H9 (cell line): ENCODE results near the gene AP1G2. TPM values are rescaled to one million over a fixed set of nuclear protein-coding genes. Genes with fewer than 3 reads are reported as not detected.

Experiments
- DNase-seq: peaks from one replicate; pipeline ENCODE4 v3.0.0-alpha.2; 2017
- H2AFZ ChIP-seq: one replicate; pipeline ENCODE4 v1.6.1; 2013; ENCODE audit warnings: mild to moderate bottlenecking, low read length, control low read depth, moderate library complexity
- H2AK5ac ChIP-seq: 2 replicates; pipeline ENCODE4 v1.6.1; 2013; ENCODE audit warnings: low read length, control low read depth, mixed read lengths; ENCODE audit not compliant: insufficient read length
- H2BK120ac ChIP-seq: one replicate; pipeline ENCODE4 v1.6.1; 2013; ENCODE audit warnings: low read depth, mild to moderate bottlenecking, low read length, control low read depth, inconsistent platforms; ENCODE audit not compliant: poor library complexity, severe bottlenecking
- H2BK12ac ChIP-seq: 2 replicates; pipeline ENCODE4 v1.6.1; 2013; ENCODE audit warnings: low read length, control low read depth, mixed read lengths, low read depth; ENCODE audit not compliant: insufficient read length
- H2BK15ac ChIP-seq: 2 replicates; pipeline ENCODE4 v1.6.1; 2013; ENCODE audit warnings: low read depth, low read length, control low read depth
- H2BK20ac ChIP-seq: one replicate; pipeline ENCODE4 v1.6.1; 2013; ENCODE audit warnings: low read depth, mild to moderate bottlenecking, low read length, control low read depth, inconsistent platforms; ENCODE audit not compliant: poor library complexity, severe bottlenecking
- H2BK5ac ChIP-seq: 2 replicates; pipeline ENCODE4 v1.6.1; 2013; ENCODE audit warnings: low read length, control low read depth, mixed read lengths; ENCODE audit not compliant: insufficient read length
- H3K14ac ChIP-seq: 2 replicates; pipeline ENCODE4 v1.6.1; 2013; ENCODE audit warnings: low read length, control low read depth; ENCODE audit not compliant: insufficient read depth
- H3K18ac ChIP-seq: 2 replicates; pipeline ENCODE4 v1.6.1; 2013; ENCODE audit warnings: low read depth, mild to moderate bottlenecking, mixed read lengths, low read length, control low read depth; ENCODE audit not compliant: insufficient read length
- H3K23ac ChIP-seq: 2 replicates; pipeline ENCODE4 v1.6.1; 2013; ENCODE audit warnings: low read length, control low read depth, mixed read lengths, low read depth; ENCODE audit not compliant: insufficient read length
- H3K23me2 ChIP-seq: 2 replicates; pipeline ENCODE4 v1.6.1; 2013; ENCODE audit warnings: low read depth, mild to moderate bottlenecking, mixed read lengths, low read length, control low read depth; ENCODE audit not compliant: insufficient read length, poor library complexity, severe bottlenecking
- H3K27ac ChIP-seq: 2 replicates; pipeline ENCODE4 v1.5.1; 2013; ENCODE audit warnings: low read length, control low read depth, mixed read lengths, low read depth; ENCODE audit not compliant: insufficient read length
- H3K27me3 ChIP-seq: 2 replicates; pipeline ENCODE4 v1.6.1; 2013; ENCODE audit warnings: low read length, control low read depth, inconsistent platforms; ENCODE audit not compliant: insufficient read depth
- H3K4ac ChIP-seq: 2 replicates; pipeline ENCODE4 v1.6.1; 2013; ENCODE audit warnings: low read depth, mild to moderate bottlenecking, control low read depth, inconsistent platforms, low read length, moderate library complexity
- H3K4me1 ChIP-seq: 2 replicates; pipeline ENCODE4 v1.6.1; 2013; ENCODE audit warnings: low read length, control low read depth, inconsistent platforms; ENCODE audit not compliant: insufficient read depth
- H3K4me2 ChIP-seq: 2 replicates; pipeline ENCODE4 v1.6.1; 2013; ENCODE audit warnings: low read length, control low read depth, mixed read lengths; ENCODE audit not compliant: insufficient read length, insufficient read depth
- H3K56ac ChIP-seq: 2 replicates; pipeline ENCODE4 v1.6.1; 2013; ENCODE audit warnings: low read depth, mild to moderate bottlenecking, mixed read lengths, low read length, control low read depth; ENCODE audit not compliant: insufficient read length
- H3K79me1 ChIP-seq: 2 replicates; pipeline ENCODE4 v1.6.1; 2013; ENCODE audit warnings: low read depth, mild to moderate bottlenecking, moderate library complexity, low read length, control low read depth, inconsistent platforms; ENCODE audit not compliant: insufficient read depth, poor library complexity, severe bottlenecking
- H3K79me2 ChIP-seq: 2 replicates; pipeline ENCODE4 v1.6.1; 2013; ENCODE audit warnings: low read length, control low read depth, inconsistent platforms; ENCODE audit not compliant: insufficient read depth
- H3K9ac ChIP-seq: 2 replicates; pipeline ENCODE4 v1.6.1; 2013; ENCODE audit warnings: low read length, control low read depth, mixed read lengths; ENCODE audit not compliant: insufficient read length; ENCODE audit errors: extremely low read depth
- H3K9me3 ChIP-seq: one replicate; pipeline ENCODE4 v1.6.1; 2013; ENCODE audit warnings: low read depth, low read length, inconsistent platforms; ENCODE audit not compliant: control insufficient read depth
- H3T11ph ChIP-seq: one replicate; pipeline ENCODE4 v1.6.1; 2013; ENCODE audit warnings: mild to moderate bottlenecking, low read length, control low read depth, inconsistent platforms
- H4K20me1 ChIP-seq: one replicate; pipeline ENCODE4 v1.6.1; 2013; ENCODE audit not compliant: control insufficient read depth, insufficient read length, insufficient read depth
- H4K5ac ChIP-seq: 2 replicates; pipeline ENCODE4 v1.6.1; 2013; ENCODE audit warnings: low read depth, mild to moderate bottlenecking, mixed read lengths, low read length, control low read depth; ENCODE audit not compliant: insufficient read length
- H4K8ac ChIP-seq: replicated peaks from 2 replicates; pipeline ENCODE4 v1.6.1; 2013; ENCODE audit warnings: low read length, control low read depth, mixed read lengths, low read depth; ENCODE audit not compliant: insufficient read length
- H4K91ac ChIP-seq: 2 replicates; pipeline ENCODE4 v1.6.1; 2013; ENCODE audit warnings: low read depth, mild to moderate bottlenecking, moderate library complexity, mixed read lengths, low read length, control low read depth; ENCODE audit not compliant: insufficient read length
- H3K27ac Mint-ChIP-seq, 3 experiments: 2 replicates in 2 of 3; 3 replicates in 1 of 3; pipeline ENCODE4 v1.8.0; 2020 to 2021; ENCODE audit warnings: mixed read lengths in 3 of 3, mild to moderate bottlenecking in 1 of 3, moderate library complexity in 1 of 3
- H3K27me3 Mint-ChIP-seq: 2 replicates; pipeline ENCODE4 v1.8.0; 2021; ENCODE audit warnings: low read depth, mild to moderate bottlenecking, moderate library complexity, mixed read lengths
- H3K36me3 Mint-ChIP-seq, 3 experiments: 2 replicates in 2 of 3; 3 replicates in 1 of 3; pipeline ENCODE4 v1.8.0; 2020 to 2021; ENCODE audit warnings: low read depth in 3 of 3, mixed read lengths in 3 of 3; ENCODE audit not compliant: insufficient read depth in 1 of 3
- H3K4me1 Mint-ChIP-seq, 2 experiments: 2 replicates each; pipeline ENCODE4 v1.8.0; 2020; ENCODE audit warnings: mixed read lengths in 2 of 2
- H3K4me3 Mint-ChIP-seq, 2 experiments: 2 replicates in 1 of 2; 3 replicates in 1 of 2; pipeline ENCODE4 v1.8.0; 2020 to 2021; ENCODE audit warnings: mild to moderate bottlenecking in 2 of 2, mixed read lengths in 2 of 2, moderate library complexity in 1 of 2
- H3K9me3 Mint-ChIP-seq, 2 experiments: 2 replicates in 1 of 2; 3 replicates in 1 of 2; pipeline ENCODE4 v1.8.0; 2020; ENCODE audit warnings: mild to moderate bottlenecking in 2 of 2, mixed read lengths in 2 of 2, moderate library complexity in 1 of 2
- WGBS: extraction: QIAGEN DNeasy Blood & Tissue Kit; methylation state at CpG from one replicate; pipeline ENCODE4 v1.1.7; 2013; ENCODE audit warnings: missing lambda C conversion rate, low lambda C conversion rate, mixed read lengths; ENCODE audit not compliant: insufficient read length; ENCODE audit errors: extremely low coverage; 5-methylcytosine and 5-hydroxymethylcytosine counted together
- total RNA-seq: library from RNA; stranded (reverse); gene quantifications from 2 replicates; pipeline ENCODE4 v1.2.1, GENCODE V29; 2021
- TF ChIP-seq, protein P1 (sequence below): fragments of 200-600 bp; sonication (generic); conservative IDR thresholded peaks from 3 replicates; pipeline ENCODE4 v1.8.0; 2021; ENCODE audit warnings: antibody characterized with exemption, mild to moderate bottlenecking

The AP1G2 gene
- total RNA-seq, 1 experiment from 2014 or later = 107 TPM

- H2BK20ac ChIP-seq = no peak overlapping the region
- H3K79me1 ChIP-seq = no peaks in the 10 kb centered on the region
- H2BK15ac ChIP-seq = no peak overlapping the region
- H3K23ac ChIP-seq = no peak overlapping the region
- no peaks in the 10 kb centered on the region; the same call in 1 of the 2 replicates for H3K27me3 ChIP-seq
- H2AK5ac ChIP-seq = no peak overlapping the region
- H2AFZ ChIP-seq = no peak overlapping the region
- H4K8ac ChIP-seq = no peak overlapping the region
- H3K9me3 ChIP-seq = no peaks in the 10 kb centered on the region
- WGBS = no CpG with 5 or more reads among the region's 13 CpGs
- Mint-ChIP-seq H3K4me1 (peaks cover 3 to 16% of the 10 kb centered on the region in 2 experiments; a peak in 3 of 4 replicates), H3K9me3 (no peaks in the 10 kb centered on the region), H3K36me3 (peaks cover 0 to 2% (median 0%) of the 10 kb centered on the region in 3 experiments; a peak in 1 of 7 replicates), H3K27ac (no peak overlapping the region; a peak in 1 of 7 replicates), H3K27me3 (peaks cover 18% of the 10 kb centered on the region), H3K4me3 (no peak overlapping the region)
- H3K27ac ChIP-seq = no peak overlapping the region
- no peaks in the 10 kb centered on the region for H3K79me2 ChIP-seq
- H3T11ph ChIP-seq = no peak overlapping the region
- no peak overlapping the region for H4K91ac ChIP-seq
- no peak overlapping the region for H3K4me2 ChIP-seq
- no peak overlapping the region for H4K5ac ChIP-seq
- no peak overlapping the region for H3K4ac ChIP-seq
- peaks cover 3% of the 10 kb centered on the region for H3K23me2 ChIP-seq
- H3K9ac ChIP-seq = no peak overlapping the region
- TF ChIP-seq, protein P1, sequence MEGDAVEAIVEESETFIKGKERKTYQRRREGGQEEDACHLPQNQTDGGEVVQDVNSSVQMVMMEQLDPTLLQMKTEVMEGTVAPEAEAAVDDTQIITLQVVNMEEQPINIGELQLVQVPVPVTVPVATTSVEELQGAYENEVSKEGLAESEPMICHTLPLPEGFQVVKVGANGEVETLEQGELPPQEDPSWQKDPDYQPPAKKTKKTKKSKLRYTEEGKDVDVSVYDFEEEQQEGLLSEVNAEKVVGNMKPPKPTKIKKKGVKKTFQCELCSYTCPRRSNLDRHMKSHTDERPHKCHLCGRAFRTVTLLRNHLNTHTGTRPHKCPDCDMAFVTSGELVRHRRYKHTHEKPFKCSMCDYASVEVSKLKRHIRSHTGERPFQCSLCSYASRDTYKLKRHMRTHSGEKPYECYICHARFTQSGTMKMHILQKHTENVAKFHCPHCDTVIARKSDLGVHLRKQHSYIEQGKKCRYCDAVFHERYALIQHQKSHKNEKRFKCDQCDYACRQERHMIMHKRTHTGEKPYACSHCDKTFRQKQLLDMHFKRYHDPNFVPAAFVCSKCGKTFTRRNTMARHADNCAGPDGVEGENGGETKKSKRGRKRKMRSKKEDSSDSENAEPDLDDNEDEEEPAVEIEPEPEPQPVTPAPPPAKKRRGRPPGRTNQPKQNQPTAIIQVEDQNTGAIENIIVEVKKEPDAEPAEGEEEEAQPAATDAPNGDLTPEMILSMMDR = no peak
- H3K14ac ChIP-seq = no peak overlapping the region
- peaks cover 5% of the 10 kb centered on the region; the same call in 1 of the 2 replicates for H3K4me1 ChIP-seq
- no peaks in the 10 kb centered on the region for H4K20me1 ChIP-seq
- H2BK12ac ChIP-seq = no peak overlapping the region
- H3K18ac ChIP-seq = no peak overlapping the region
- H2BK120ac ChIP-seq = no peak overlapping the region
- no peak overlapping the region for H2BK5ac ChIP-seq
- DNase-seq = no peak
- no peak overlapping the region for H3K56ac ChIP-seq
Measured at GRCh38 chr14:23512156-23512555, 55.4 kb downstream of the AP1G2 start.

Other genes starting within 250 kb of the AP1G2 start
- gene PABPN1, start 246.3 kb downstream of the AP1G2 start, total RNA-seq = 331 and 333 TPM in 2 replicates
- gene SLC22A17, start 214.9 kb downstream of the AP1G2 start, total RNA-seq = 33.0 and 34.0 TPM in 2 replicates
- 31.9 and 32.1 TPM in 2 replicates for gene EFS, start 202.6 kb downstream of the AP1G2 start, total RNA-seq
- not detected in 2 replicates for gene IL25, start 195.0 kb downstream of the AP1G2 start, total RNA-seq
- gene CMTM5, start 190.7 kb downstream of the AP1G2 start, total RNA-seq = not detected in 2 replicates
- gene MYH6, start 159.5 kb downstream of the AP1G2 start, total RNA-seq = 0.07 and 0.13 TPM in 2 replicates
- gene MYH7, start 132.1 kb downstream of the AP1G2 start, total RNA-seq = not detected in 2 replicates
- gene NGDN, start 98.1 kb downstream of the AP1G2 start, total RNA-seq = 51.7 and 53.1 TPM in 2 replicates
- gene ZFHX2, start 16.0 kb downstream of the AP1G2 start, total RNA-seq = 19.2 and 19.4 TPM in 2 replicates
- 13.4 and 15.6 TPM in 2 replicates for gene THTPA, start 11.5 kb downstream of the AP1G2 start, total RNA-seq
- gene JPH4, start 11.0 kb upstream of the AP1G2 start, total RNA-seq = 6.7 and 6.8 TPM in 2 replicates
- gene DHRS2, start 68.6 kb upstream of the AP1G2 start, total RNA-seq = 0.66 and 0.77 TPM in 2 replicates